ENCODE results near the gene GNB5.

DNA sequence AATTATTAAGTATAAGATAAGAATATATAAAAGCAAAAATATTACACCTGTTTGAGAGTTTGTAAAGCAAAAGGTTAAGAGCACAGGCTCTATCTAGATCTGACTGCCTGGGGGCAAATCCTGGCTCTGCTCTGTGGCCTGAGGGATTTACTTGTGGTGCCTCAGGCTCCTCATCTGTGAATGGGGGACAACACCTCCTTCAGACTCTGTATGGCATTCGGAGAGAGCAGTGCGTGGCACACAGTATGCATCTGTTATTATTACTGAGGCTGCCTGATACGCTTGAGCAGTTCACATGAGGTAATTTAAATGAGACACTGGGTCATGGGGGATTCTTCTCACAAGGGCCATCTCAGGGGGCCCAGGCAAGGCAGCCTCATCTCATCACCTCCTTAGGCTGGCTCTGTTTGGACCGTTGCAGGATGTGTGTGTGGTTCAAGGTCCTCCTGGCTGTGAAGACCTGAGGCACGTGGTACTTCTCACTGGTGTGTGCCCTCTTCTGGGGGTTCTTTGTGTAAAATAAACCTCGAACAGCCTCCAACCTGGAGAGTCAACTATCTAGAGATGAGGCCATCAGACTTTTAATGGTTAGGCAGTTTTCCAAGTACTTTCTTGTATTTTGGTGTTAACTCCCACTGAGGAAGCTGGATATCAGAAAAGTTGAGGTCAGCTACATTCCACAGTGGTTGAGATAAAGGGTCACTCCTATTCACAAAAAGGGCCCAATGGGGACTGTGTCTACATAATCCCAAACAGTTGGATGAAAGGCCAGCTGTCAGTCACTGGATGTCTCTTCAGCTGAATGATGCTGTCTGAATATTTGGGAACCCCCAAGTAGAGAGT lies 9.0 kb downstream of the GNB5 start:
- TF ChIP-seq CTCF (IDR thresholded peaks at IDR 0.05; ENCODE audit: poor library complexity, severe bottlenecking) (no peak), POLR2AphosphoS5 (IDR thresholded peaks at IDR 0.05) (no peak), TAF1 (IDR thresholded peaks at IDR 0.05; ENCODE audit: low read depth) (no peak)

Measured in neural cell (in vitro differentiated cells).